ENCODE results near the gene RRM1.

DNA sequence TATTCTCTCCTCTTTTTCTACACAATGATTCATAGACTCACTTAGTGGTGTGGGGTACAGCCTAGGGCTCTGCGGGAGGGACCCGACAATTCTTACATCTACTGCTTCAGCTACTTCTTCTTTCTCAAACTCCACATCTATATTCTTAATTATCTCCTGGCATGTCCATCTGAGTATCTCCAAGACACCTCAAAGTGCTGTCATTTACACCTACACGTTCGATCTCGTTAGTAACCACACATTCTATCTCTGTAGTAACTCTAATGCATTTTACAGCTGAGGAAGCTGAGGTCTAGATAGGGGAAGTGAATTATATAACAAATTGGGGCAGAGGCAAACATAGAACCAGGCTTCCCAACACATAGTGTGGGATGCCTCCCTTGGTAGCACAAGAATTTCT, 27.7 kb upstream of the RRM1 start:
- no peak for TF ChIP-seq POLR2A (IDR thresholded peaks at IDR 0.05)
- no peak for TF ChIP-seq EP300 (IDR thresholded peaks at IDR 0.05)
- TF ChIP-seq, protein P1, sequence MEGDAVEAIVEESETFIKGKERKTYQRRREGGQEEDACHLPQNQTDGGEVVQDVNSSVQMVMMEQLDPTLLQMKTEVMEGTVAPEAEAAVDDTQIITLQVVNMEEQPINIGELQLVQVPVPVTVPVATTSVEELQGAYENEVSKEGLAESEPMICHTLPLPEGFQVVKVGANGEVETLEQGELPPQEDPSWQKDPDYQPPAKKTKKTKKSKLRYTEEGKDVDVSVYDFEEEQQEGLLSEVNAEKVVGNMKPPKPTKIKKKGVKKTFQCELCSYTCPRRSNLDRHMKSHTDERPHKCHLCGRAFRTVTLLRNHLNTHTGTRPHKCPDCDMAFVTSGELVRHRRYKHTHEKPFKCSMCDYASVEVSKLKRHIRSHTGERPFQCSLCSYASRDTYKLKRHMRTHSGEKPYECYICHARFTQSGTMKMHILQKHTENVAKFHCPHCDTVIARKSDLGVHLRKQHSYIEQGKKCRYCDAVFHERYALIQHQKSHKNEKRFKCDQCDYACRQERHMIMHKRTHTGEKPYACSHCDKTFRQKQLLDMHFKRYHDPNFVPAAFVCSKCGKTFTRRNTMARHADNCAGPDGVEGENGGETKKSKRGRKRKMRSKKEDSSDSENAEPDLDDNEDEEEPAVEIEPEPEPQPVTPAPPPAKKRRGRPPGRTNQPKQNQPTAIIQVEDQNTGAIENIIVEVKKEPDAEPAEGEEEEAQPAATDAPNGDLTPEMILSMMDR (IDR thresholded peaks at IDR 0.05), result no peak
- TF ChIP-seq POLR2AphosphoS5 (IDR thresholded peaks at IDR 0.05), result no peak

Measured in sigmoid colon (tissue), 4 donors.